IMR-90 (cell line): Measurements from ENCODE around the gene CBR1. TPM values are rescaled to one million over a fixed set of nuclear protein-coding genes. Genes with fewer than 3 reads are reported as not detected.

ENCODE experiments used
- ATAC-seq: fragments of 200-7000 bp; cut with Tn5 transposase; 2 replicates; pipeline ENCODE4 v1.9.1; 2020; ENCODE audit warnings: low read depth, mild to moderate bottlenecking, moderate library complexity
- BruUV-seq: library from RNA; stranded (reverse); fragments of 400-500 nt; replicated peaks from 2 replicates; lab custom pipeline; 2021; lab: Mats Ljungman, UMichigan
- CTCF ChIA-PET: fragments of 300-600 bp; formaldehyde crosslinking; extraction: SDS; loops from one replicate; lab custom pipeline; 2021; ENCODE audit warnings: antibody characterized with exemption; lab: Yijun Ruan, JAX
- POLR2A ChIA-PET: fragments of 300-600 bp; sonication (Branson Sonifier 250); formaldehyde crosslinking; loops from one replicate; lab custom pipeline; 2022; ENCODE audit warnings: antibody characterized with exemption; ENCODE audit not compliant: unreplicated experiment; lab: Charles Lee
- DNase-seq: peaks from one replicate; pipeline ENCODE4 v3.0.0; 2013
- H2AFZ ChIP-seq: replicated peaks from 2 replicates; pipeline ENCODE3; 2013; ENCODE audit warnings: low read length, mild to moderate bottlenecking; ENCODE audit not compliant: poor library complexity
- H2AK5ac ChIP-seq: 2 replicates; pipeline ENCODE4 v1.6.1; 2013; ENCODE audit warnings: low read depth, low read length, inconsistent platforms
- H2AK9ac ChIP-seq: replicated peaks from 2 replicates; pipeline ENCODE3; 2013; ENCODE audit warnings: mild to moderate bottlenecking, low read depth, low read length, moderate library complexity; ENCODE audit not compliant: poor library complexity
- H2BK120ac ChIP-seq: 2 replicates; pipeline ENCODE4 v1.6.1; 2013; ENCODE audit warnings: low read depth, low read length, inconsistent platforms
- H2BK15ac ChIP-seq: 3 replicates; pipeline ENCODE4 v1.6.1; 2013; ENCODE audit warnings: low read depth, low read length, inconsistent platforms
- H2BK20ac ChIP-seq: 2 replicates; pipeline ENCODE4 v1.6.1; 2013; ENCODE audit warnings: low read depth, mild to moderate bottlenecking, inconsistent platforms, low read length, moderate library complexity
- H2BK5ac ChIP-seq: 2 replicates; pipeline ENCODE4 v1.6.1; 2013; ENCODE audit warnings: mild to moderate bottlenecking, low read depth, low read length, inconsistent platforms; ENCODE audit not compliant: poor library complexity, severe bottlenecking
- H3K14ac ChIP-seq: replicated peaks from 2 replicates; pipeline ENCODE4 v1.6.1; 2013; ENCODE audit warnings: low read depth, low read length, inconsistent platforms
- H3K18ac ChIP-seq: 2 replicates; pipeline ENCODE4 v1.6.1; 2013; ENCODE audit warnings: low read depth, low read length, control low read depth
- H3K23ac ChIP-seq: 2 replicates; pipeline ENCODE4 v1.6.1; 2013; ENCODE audit warnings: low read depth, low read length, inconsistent platforms
- H3K27ac ChIP-seq: 2 replicates; pipeline ENCODE4 v1.5.1; 2013; ENCODE audit warnings: mild to moderate bottlenecking, control low read depth, low read length; ENCODE audit not compliant: insufficient read depth
- H3K27me3 ChIP-seq: 2 replicates; pipeline ENCODE4 v1.6.1; 2013; ENCODE audit warnings: low read length; ENCODE audit not compliant: control insufficient read depth, insufficient read depth
- H3K36me3 ChIP-seq: 2 replicates; pipeline ENCODE4 v1.6.1; 2013; ENCODE audit warnings: low read length, mixed read lengths; ENCODE audit not compliant: control insufficient read depth, insufficient read depth
- H3K4ac ChIP-seq: 2 replicates; pipeline ENCODE4 v1.6.1; 2013; ENCODE audit warnings: low read depth, low read length, inconsistent platforms
- H3K4me1 ChIP-seq: 2 replicates; pipeline ENCODE4 v1.6.1; 2013; ENCODE audit warnings: low read length, mixed read lengths; ENCODE audit not compliant: control insufficient read depth, insufficient read depth
- H3K4me2 ChIP-seq: 2 replicates; pipeline ENCODE4 v1.6.1; 2013; ENCODE audit warnings: low read depth, mild to moderate bottlenecking, control low read depth, low read length, moderate library complexity
- H3K4me3 ChIP-seq: 2 replicates; pipeline ENCODE4 v1.5.1; 2013; ENCODE audit warnings: low read depth, mild to moderate bottlenecking, control low read depth, low read length, moderate library complexity; ENCODE audit not compliant: insufficient read depth
- H3K56ac ChIP-seq: 2 replicates; pipeline ENCODE4 v1.6.1; 2013; ENCODE audit warnings: low read length, inconsistent platforms; ENCODE audit not compliant: insufficient read depth; ENCODE audit errors: extremely low read depth
- H3K79me1 ChIP-seq, 2 experiments: 2 replicates each; pipeline ENCODE4 v1.6.1; 2013; ENCODE audit warnings: low read length in 2 of 2, inconsistent platforms in 1 of 2, low read depth in 1 of 2
- H3K9ac ChIP-seq: 2 replicates; pipeline ENCODE4 v1.6.1; 2013; ENCODE audit warnings: low read depth, low read length, control low read depth
- H3K9me1 ChIP-seq: 2 replicates; pipeline ENCODE4 v1.6.1; 2013; ENCODE audit warnings: low read length, inconsistent platforms; ENCODE audit not compliant: insufficient read depth
- H3K9me3 ChIP-seq: 2 replicates; pipeline ENCODE4 v1.6.1; 2013; ENCODE audit warnings: low read length; ENCODE audit not compliant: control insufficient read depth, insufficient read depth
- H4K20me1 ChIP-seq: 2 replicates; pipeline ENCODE4 v1.6.1; 2013; ENCODE audit warnings: low read length, inconsistent platforms; ENCODE audit not compliant: insufficient read depth
- H4K5ac ChIP-seq: 2 replicates; pipeline ENCODE4 v1.6.1; 2013; ENCODE audit warnings: mild to moderate bottlenecking, low read depth, low read length, control low read depth
- H4K8ac ChIP-seq, 2 experiments: 2 replicates each; pipeline ENCODE4 v1.6.1; 2013; ENCODE audit warnings: low read depth in 2 of 2, low read length in 2 of 2, control low read depth in 1 of 2, inconsistent platforms in 1 of 2
- H4K91ac ChIP-seq: 2 replicates; pipeline ENCODE4 v1.6.1; 2013; ENCODE audit warnings: low read depth, low read length, inconsistent platforms; ENCODE audit not compliant: insufficient read depth
- BHLHE40 ChIP-seq: fragments of 150-350 bp; IDR thresholded peaks from 2 replicates; pipeline ENCODE4 v1.6.1; 2016; ENCODE audit warnings: mild to moderate bottlenecking, low read depth, low read length
- CEBPB ChIP-seq: IDR thresholded peaks from 2 replicates; pipeline ENCODE4 v1.6.1; 2012; ENCODE audit warnings: low read depth, low read length, improper control_type of control experiment
- FOS ChIP-seq: fragments of 150-350 bp; IDR thresholded peaks from 2 replicates; pipeline ENCODE4 v1.6.1; 2016; ENCODE audit warnings: low read depth, low read length
- MAFK ChIP-seq: IDR thresholded peaks from 2 replicates; pipeline ENCODE4 v1.6.1; 2012; ENCODE audit warnings: low read depth, low read length, improper control_type of control experiment
- MAZ ChIP-seq: IDR thresholded peaks from 2 replicates; pipeline ENCODE4 v1.6.1; 2012; ENCODE audit warnings: low read depth, mild to moderate bottlenecking, low read length, improper control_type of control experiment, moderate library complexity, borderline replicate concordance
- MXI1 ChIP-seq: IDR thresholded peaks from 2 replicates; pipeline ENCODE4 v1.6.1; 2012; ENCODE audit warnings: low read depth, mild to moderate bottlenecking, low read length, moderate library complexity, borderline replicate concordance
- POLR2A ChIP-seq: IDR thresholded peaks from 2 replicates; pipeline ENCODE4 v1.6.1; 2012; ENCODE audit warnings: mild to moderate bottlenecking, low read depth, low read length
- SMC3 ChIP-seq: fragments of 150-350 bp; IDR thresholded peaks from 2 replicates; pipeline ENCODE4 v1.6.1; 2016; ENCODE audit warnings: low read depth, mild to moderate bottlenecking, antibody characterized with exemption, low read length, moderate library complexity
- WGBS, 2 experiments: methylation state at CpG; one replicate each; pipeline versions ENCODE4 v1.1.5 to v1.1.7; 2013; ENCODE audit warnings: missing lambda C conversion rate in 2 of 2; ENCODE audit not compliant: insufficient read length in 1 of 2; ENCODE audit errors: extremely low coverage in 2 of 2; 5-methylcytosine and 5-hydroxymethylcytosine counted together
- dilution Hi-C: fragments of 300-500 bp; cut with HindIII; formaldehyde crosslinking; loops from one replicate; pipeline ENCODE4 v1.14.3; 2018; ENCODE audit warnings: low sequenced_read_pairs; ENCODE audit not compliant: unreplicated experiment
- in situ Hi-C: fragments of 300-500 bp; cut with MboI; formaldehyde crosslinking; loops from 3 replicates; pipeline ENCODE4 v1.14.3; 2019; ENCODE audit warnings: low sequenced_read_pairs, inconsistent platforms, mixed read lengths
- intact Hi-C: fragments of 100-400 bp; cut with micrococcal nuclease; formaldehyde crosslinking; loops from 2 replicates; pipeline ENCODE4 v1.10.0; 2022
- polyA plus RNA-seq, 3 experiments: library from polyadenylated mRNA; depleted of rRNA; stranded (reverse); fragments of >200 nt; gene quantifications; 2 replicates each; pipeline ENCODE4 v1.2.3, GENCODE V29; 2012; ENCODE audit warnings: low replicate concordance in 1 of 3
- total RNA-seq: library from RNA; depleted of rRNA; stranded (reverse); fragments of >200 nt; gene quantifications from 2 replicates; pipeline ENCODE4 v1.2.3, GENCODE V29; 2012
- TF ChIP-seq, protein P1 (sequence below): conservative IDR thresholded peaks from 2 replicates; pipeline ENCODE4 v1.5.1; 2012; ENCODE audit warnings: mild to moderate bottlenecking, low read depth, low read length, improper control_type of control experiment

Gene CBR1
- total and polyA plus RNA-seq, 2 of the 4 experiments (the other 2 are of a cell fraction), result 122 to 222 TPM

DNA sequence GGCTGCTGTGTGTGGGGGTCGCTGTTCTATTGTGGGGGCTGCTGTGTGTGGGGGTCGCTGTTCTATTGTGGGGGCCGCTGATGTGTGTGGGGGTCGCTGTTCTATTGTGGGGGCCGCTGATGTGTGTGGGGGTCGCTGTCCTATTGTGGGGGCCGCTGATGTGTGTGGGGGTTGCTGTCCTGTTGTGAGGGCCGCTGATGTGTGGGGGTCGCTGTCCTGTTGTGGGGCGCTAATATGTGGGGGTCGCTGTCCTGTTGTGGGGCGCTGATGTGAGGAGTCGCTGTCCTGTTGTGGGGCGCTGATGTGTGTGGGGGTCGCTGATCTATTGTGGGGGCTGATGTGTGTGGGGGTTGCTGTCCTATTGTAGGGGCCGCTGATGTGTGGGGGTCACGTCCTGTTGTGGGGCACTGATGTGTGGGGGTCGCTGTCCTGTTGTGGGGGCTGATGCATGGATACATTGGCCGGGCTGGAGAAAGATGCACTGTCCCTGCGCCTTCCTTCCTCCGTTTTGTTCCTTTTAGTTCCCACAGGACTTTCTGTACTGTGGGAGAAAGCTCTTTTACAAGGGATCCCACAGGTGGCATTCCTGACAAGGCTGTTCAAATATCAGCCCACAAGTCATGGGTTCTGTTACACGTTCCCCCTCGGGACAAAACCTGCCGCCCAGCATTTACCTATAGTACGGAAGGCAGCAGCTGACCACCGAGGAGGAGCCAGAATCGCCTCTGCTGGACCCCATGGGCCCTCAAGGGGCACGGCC lies 37.0 kb upstream of the CBR1 start:
- Histone ChIP-seq H2BK15ac (no peak overlapping the region), H3K56ac (no peak overlapping the region), H3K9me3 (no peaks in the 10 kb centered on the region), H3K9ac (no peak overlapping the region), H4K20me1 (no peaks in the 10 kb centered on the region), H3K4me2 (no peak overlapping the region), H3K23ac (no peak overlapping the region), H2BK5ac (no peak overlapping the region), H2AFZ (no peak overlapping the region), H3K36me3 (peaks cover 11% of the 10 kb centered on the region), H3K27ac (no peak overlapping the region), H3K14ac (no peak overlapping the region), H3K4ac (no peak overlapping the region), H2AK5ac (no peak overlapping the region), H4K5ac (no peak overlapping the region), H2AK9ac (no peak overlapping the region), H3K9me1 (no peaks in the 10 kb centered on the region), H2BK20ac (no peak overlapping the region), H3K27me3 (no peaks in the 10 kb centered on the region), H3K4me1 (0 out of 2 replicates have a peak, but pooled peaks cover 1% of the 10 kb centered on the region), H4K8ac (no peak overlapping the region), H4K91ac (no peak overlapping the region), H3K18ac (no peak overlapping the region), H2BK120ac (no peak overlapping the region), H3K79me1 (no peaks in the 10 kb centered on the region), H3K4me3 (no peak overlapping the region)
- in situ Hi-C loops (no loop called here), dilution Hi-C loops (no loop called here), intact Hi-C loops (no loop called here)
- no peak for ATAC-seq
- WGBS, 2 experiments, result 93% methylated on average over 11 of the region's 28 CpGs; no CpG with 5 or more reads in 1 of the 2 experiments
- no peak for DNase-seq
- ChIA-PET POLR2A (no interaction called here), CTCF (interaction anchor here (0.6 kb wide), 1 partner anchor 1140 kb away, joined by 3 read pairs; no protein-coding TSS in a partner anchor)
- TF ChIP-seq, protein P1, sequence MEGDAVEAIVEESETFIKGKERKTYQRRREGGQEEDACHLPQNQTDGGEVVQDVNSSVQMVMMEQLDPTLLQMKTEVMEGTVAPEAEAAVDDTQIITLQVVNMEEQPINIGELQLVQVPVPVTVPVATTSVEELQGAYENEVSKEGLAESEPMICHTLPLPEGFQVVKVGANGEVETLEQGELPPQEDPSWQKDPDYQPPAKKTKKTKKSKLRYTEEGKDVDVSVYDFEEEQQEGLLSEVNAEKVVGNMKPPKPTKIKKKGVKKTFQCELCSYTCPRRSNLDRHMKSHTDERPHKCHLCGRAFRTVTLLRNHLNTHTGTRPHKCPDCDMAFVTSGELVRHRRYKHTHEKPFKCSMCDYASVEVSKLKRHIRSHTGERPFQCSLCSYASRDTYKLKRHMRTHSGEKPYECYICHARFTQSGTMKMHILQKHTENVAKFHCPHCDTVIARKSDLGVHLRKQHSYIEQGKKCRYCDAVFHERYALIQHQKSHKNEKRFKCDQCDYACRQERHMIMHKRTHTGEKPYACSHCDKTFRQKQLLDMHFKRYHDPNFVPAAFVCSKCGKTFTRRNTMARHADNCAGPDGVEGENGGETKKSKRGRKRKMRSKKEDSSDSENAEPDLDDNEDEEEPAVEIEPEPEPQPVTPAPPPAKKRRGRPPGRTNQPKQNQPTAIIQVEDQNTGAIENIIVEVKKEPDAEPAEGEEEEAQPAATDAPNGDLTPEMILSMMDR, result no peak
- TF ChIP-seq SMC3, result no peak
- TF ChIP-seq MAZ, result no peak
- TF ChIP-seq FOS, result no peak
- no peak for TF ChIP-seq BHLHE40
- no peak for TF ChIP-seq CEBPB
- TF ChIP-seq POLR2A, result no peak
- no peak for TF ChIP-seq MXI1
- TF ChIP-seq MAFK, result no peak
- no TSS peak for BruUV-seq
